ENCODE results near the gene OR52E5. TPM values are rescaled to one million over a fixed set of nuclear protein-coding genes. Genes with fewer than 3 reads are reported as not detected.

Gene OR52E5
- total RNA-seq, 1 experiment from 2014 or later = not detected

GRCh38 chr11:5928811-5929210 lies 35.8 kb downstream of the OR52E5 start:
- no peak for DNase-seq
- Histone ChIP-seq H3K27me3 (no peaks in the 10 kb centered on the region), H3K4me3 (no peak overlapping the region), H3K9me3 (no peaks in the 10 kb centered on the region), H3K36me3 (no peaks in the 10 kb centered on the region)

GRCh38 chr11:5929571-5930368 lies 36.8 kb downstream of the OR52E5 start:
- Histone ChIP-seq H3K4me3 (no peak overlapping the region), H3K9me3 (no peaks in the 10 kb centered on the region), H3K36me3 (no peaks in the 10 kb centered on the region), H3K27me3 (no peaks in the 10 kb centered on the region)
- DNase-seq = no peak

- Histone ChIP-seq H3K4me3 (no peak overlapping the region), H3K27me3 (no peaks in the 10 kb centered on the region), H3K9me3 (no peaks in the 10 kb centered on the region), H3K36me3 (no peaks in the 10 kb centered on the region)
- no peak for DNase-seq
Measured at GRCh38 chr11:5930614-5931013, 37.6 kb downstream of the OR52E5 start.

- H3K4me3 ChIP-seq = no peak overlapping the region
- H3K36me3 ChIP-seq = no peaks in the 10 kb centered on the region
- H3K27me3 ChIP-seq = no peaks in the 10 kb centered on the region
- DNase-seq = no peak
- no peaks in the 10 kb centered on the region for H3K9me3 ChIP-seq
Measured at GRCh38 chr11:5931061-5931460, 38.1 kb downstream of the OR52E5 start.

GRCh38 chr11:5932671-5933070 lies 39.7 kb downstream of the OR52E5 start:
- Histone ChIP-seq H3K36me3 (no peaks in the 10 kb centered on the region), H3K9me3 (no peaks in the 10 kb centered on the region), H3K27me3 (no peaks in the 10 kb centered on the region), H3K4me3 (no peak overlapping the region)
- DNase-seq = no peak

- no peak for DNase-seq
- Histone ChIP-seq H3K36me3 (no peaks in the 10 kb centered on the region), H3K27me3 (no peaks in the 10 kb centered on the region), H3K4me3 (no peak overlapping the region), H3K9me3 (no peaks in the 10 kb centered on the region)
Measured at GRCh38 chr11:5933116-5933515, 40.1 kb downstream of the OR52E5 start.

- no peak for DNase-seq
- Histone ChIP-seq H3K27me3 (no peaks in the 10 kb centered on the region), H3K4me3 (no peak overlapping the region), H3K36me3 (no peaks in the 10 kb centered on the region), H3K9me3 (no peaks in the 10 kb centered on the region)
Measured at GRCh38 chr11:5937868-5938602, 45.0 kb downstream of the OR52E5 start.

- DNase-seq = no peak
- H3K27me3 ChIP-seq = no peaks in the 10 kb centered on the region
- H3K4me3 ChIP-seq = no peak overlapping the region
- no peaks in the 10 kb centered on the region for H3K9me3 ChIP-seq
- no peaks in the 10 kb centered on the region for H3K36me3 ChIP-seq
Measured at GRCh38 chr11:5938603-5938965, 45.6 kb downstream of the OR52E5 start.

- no peaks in the 10 kb centered on the region for H3K9me3 ChIP-seq
- DNase-seq = no peak
- H3K4me3 ChIP-seq = no peak overlapping the region
- H3K36me3 ChIP-seq = no peaks in the 10 kb centered on the region
- H3K27me3 ChIP-seq = no peaks in the 10 kb centered on the region
Measured at GRCh38 chr11:5940748-5941147, 47.7 kb downstream of the OR52E5 start.

- H3K27me3 ChIP-seq = no peaks in the 10 kb centered on the region
- no peaks in the 10 kb centered on the region for H3K9me3 ChIP-seq
- H3K36me3 ChIP-seq = no peaks in the 10 kb centered on the region
- no peak for DNase-seq
- H3K4me3 ChIP-seq = no peak within 1 kb of the TSS
Measured at GRCh38 chr11:5941951-5942350, 48.9 kb downstream of the OR52E5 start, which contains the start of gene OR56A3. Gene OR56A3, plus strand, starts transcription at chr11:5942251. Its CDS starts 5,096 bp downstream, at chr11:5947347.

Other genes starting within 250 kb of the OR52E5 start
- 29.9 and 33.9 TPM in 2 replicates for gene TRIM5, start 208.1 kb upstream of the OR52E5 start, total RNA-seq (2014; rRNA removed; shearing (Covaris generic); ENCODE audit: low replicate concordance)
- gene TRIM22, start 203.4 kb upstream of the OR52E5 start, total RNA-seq (2014; rRNA removed; shearing (Covaris generic); ENCODE audit: low replicate concordance) = 1.7 and 8.8 TPM in 2 replicates
- gene OR56B1, start 156.8 kb upstream of the OR52E5 start, total RNA-seq (2014; rRNA removed; shearing (Covaris generic); ENCODE audit: low replicate concordance) = not detected in 2 replicates
- not detected in 2 replicates for gene OR52N4, start 139.0 kb upstream of the OR52E5 start, total RNA-seq (2014; rRNA removed; shearing (Covaris generic); ENCODE audit: low replicate concordance)
- gene OR52N5, start 109.9 kb upstream of the OR52E5 start, total RNA-seq (2014; rRNA removed; shearing (Covaris generic); ENCODE audit: low replicate concordance) = not detected in 2 replicates
- gene OR52N1, start 101.9 kb upstream of the OR52E5 start, total RNA-seq (2014; rRNA removed; shearing (Covaris generic); ENCODE audit: low replicate concordance) = not detected in 2 replicates
- gene OR52N2, start 84.3 kb upstream of the OR52E5 start, total RNA-seq (2014; rRNA removed; shearing (Covaris generic); ENCODE audit: low replicate concordance) = not detected in 2 replicates
- not detected in 2 replicates for gene OR52E6, start 51.3 kb upstream of the OR52E5 start, total RNA-seq (2014; rRNA removed; shearing (Covaris generic); ENCODE audit: low replicate concordance)
- not detected in 2 replicates for gene OR52E8, start 35.5 kb upstream of the OR52E5 start, total RNA-seq (2014; rRNA removed; shearing (Covaris generic); ENCODE audit: low replicate concordance)
- not detected in 2 replicates for gene OR52E4, start 12.6 kb upstream of the OR52E5 start, total RNA-seq (2014; rRNA removed; shearing (Covaris generic); ENCODE audit: low replicate concordance)
- gene OR56A3, start 49.0 kb downstream of the OR52E5 start, total RNA-seq (2014; rRNA removed; shearing (Covaris generic); ENCODE audit: low replicate concordance) = not detected in 2 replicates
- gene OR56A5, start 75.3 kb downstream of the OR52E5 start, total RNA-seq (2014; rRNA removed; shearing (Covaris generic); ENCODE audit: low replicate concordance) = not detected in 2 replicates
- not detected in 2 replicates for gene OR52L1, start 93.8 kb downstream of the OR52E5 start, total RNA-seq (2014; rRNA removed; shearing (Covaris generic); ENCODE audit: low replicate concordance)
- not detected in 2 replicates for gene OR56A4, start 113.7 kb downstream of the OR52E5 start, total RNA-seq (2014; rRNA removed; shearing (Covaris generic); ENCODE audit: low replicate concordance)
- not detected in 2 replicates for gene OR56A1, start 137.6 kb downstream of the OR52E5 start, total RNA-seq (2014; rRNA removed; shearing (Covaris generic); ENCODE audit: low replicate concordance)
- gene OR56B4, start 214.5 kb downstream of the OR52E5 start, total RNA-seq (2014; rRNA removed; shearing (Covaris generic); ENCODE audit: low replicate concordance) = not detected in 2 replicates

All from MG63 (cell line).